Ecto neural progenitor cell (in vitro differentiated cells): Measurements from ENCODE around the gene UBXN7.
"Not testable (repeated sequence)": the region's sequence is repeated elsewhere in the genome, so short reads cannot be mapped to it uniquely, and the experiment has no call there.

Experiments
- DNase-seq: peaks from one replicate; pipeline ENCODE4 v3.0.0-alpha.2; 2018; ENCODE audit warnings: low spot score

UBXN7 gene

GRCh38 chr3:196355668-196356067, 76.6 kb downstream of the UBXN7 start:
- DNase-seq, result no peak

- DNase-seq, result no peak
Measured at GRCh38 chr3:196354132-196354531, 78.1 kb downstream of the UBXN7 start.

- DNase-seq, result no peak
Measured at GRCh38 chr3:196351541-196351940, 80.7 kb downstream of the UBXN7 start.

GRCh38 chr3:196350067-196350466, 82.2 kb downstream of the UBXN7 start:
- DNase-seq, result no peak

GRCh38 chr3:196348698-196349097, 83.5 kb downstream of the UBXN7 start:
- DNase-seq, result no peak

- DNase-seq, result no peak
Measured at GRCh38 chr3:196344663-196345062, 87.6 kb downstream of the UBXN7 start.

GRCh38 chr3:196343917-196344316, 88.3 kb downstream of the UBXN7 start:
- DNase-seq, result not testable (repeated sequence)

GRCh38 chr3:196341137-196341536, 91.1 kb downstream of the UBXN7 start:
- DNase-seq, result no peak

GRCh38 chr3:196340466-196340865, 91.8 kb downstream of the UBXN7 start:
- no peak for DNase-seq

GRCh38 chr3:196339493-196340254, 92.6 kb downstream of the UBXN7 start:
- no peak for DNase-seq

GRCh38 chr3:196339044-196339443, 93.2 kb downstream of the UBXN7 start:
- no peak for DNase-seq

- no peak for DNase-seq
Measured at GRCh38 chr3:196336319-196337145, 95.7 kb downstream of the UBXN7 start.

GRCh38 chr3:196335503-196335948, 96.7 kb downstream of the UBXN7 start:
- no peak for DNase-seq

- DNase-seq, result no peak
Measured at GRCh38 chr3:196334982-196335381, 97.2 kb downstream of the UBXN7 start.

GRCh38 chr3:196332168-196332567, 100.1 kb downstream of the UBXN7 start:
- DNase-seq, result no peak

GRCh38 chr3:196327405-196327804, 104.8 kb downstream of the UBXN7 start:
- no peak for DNase-seq

GRCh38 chr3:196326936-196327335, 105.3 kb downstream of the UBXN7 start:
- no peak for DNase-seq

GRCh38 chr3:196323691-196324090, 108.5 kb downstream of the UBXN7 start:
- DNase-seq, result no peak

- no peak for DNase-seq
Measured at GRCh38 chr3:196323016-196323415, 109.2 kb downstream of the UBXN7 start.

GRCh38 chr3:196321162-196321561, 111.1 kb downstream of the UBXN7 start:
- no peak for DNase-seq

- DNase-seq, result no peak
Measured at GRCh38 chr3:196320137-196320536, 112.1 kb downstream of the UBXN7 start.

- DNase-seq, result peak; percentile 95
Measured at GRCh38 chr3:196317687-196318467, 114.3 kb downstream of the UBXN7 start, which contains the start of gene DYNLT2B. TSS of gene DYNLT2B (minus strand) at chr3:196318240. CDS start at chr3:196318152, 88 bp downstream.
